Superior temporal gyrus (tissue), 1 donor: ENCODE data around the gene UGDH.
"Not testable (repeated sequence)": the region's sequence is repeated elsewhere in the genome, so short reads cannot be mapped to it uniquely, and the experiment has no call there.

Source experiments
- DNase-seq: peaks from one replicate; pipeline ENCODE4 v3.0.0-alpha.2; 2016; ENCODE audit errors: extremely low spot score

Gene UGDH

DNA sequence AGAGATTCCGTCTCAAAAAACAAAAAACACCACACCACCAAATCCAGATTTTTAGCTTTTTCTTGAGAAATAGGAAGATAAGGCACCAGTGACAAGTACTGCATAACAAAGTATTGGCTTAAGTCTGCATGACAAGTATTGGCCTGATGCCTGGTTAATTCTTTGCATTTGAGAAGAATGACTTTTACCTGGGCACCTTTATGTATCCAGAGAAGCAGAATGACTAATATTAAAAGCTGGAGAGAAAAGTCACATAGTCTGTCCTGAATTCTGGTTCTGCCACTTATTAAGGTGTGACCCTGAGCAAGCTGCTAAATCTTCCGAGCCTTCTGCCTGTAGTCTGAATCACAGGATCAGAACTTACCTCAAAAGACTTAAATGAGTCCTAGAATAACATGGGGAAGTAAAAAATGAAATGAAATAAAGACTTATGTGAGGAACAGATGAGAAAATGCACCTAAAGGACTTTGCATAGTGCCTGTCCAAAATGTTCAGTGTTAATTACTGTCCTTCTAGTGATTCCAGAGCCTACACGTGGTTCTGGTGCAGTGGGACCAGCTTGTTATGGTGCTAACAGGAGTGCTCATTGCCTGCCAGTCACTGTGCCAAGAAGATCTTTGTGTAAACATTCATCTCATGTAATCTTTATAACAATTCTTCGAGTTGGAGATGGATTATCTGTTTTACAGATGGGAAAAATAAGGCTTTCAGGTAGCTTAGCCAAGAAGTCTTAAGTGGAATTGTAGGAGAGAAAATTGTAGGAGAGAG, 31.6 kb downstream of the UGDH start:
- DNase-seq: no peak

- DNase-seq: no peak
Observed at GRCh38 chr4:39494354-39494753, 32.9 kb downstream of the UGDH start.

- DNase-seq: no peak
Observed at GRCh38 chr4:39490322-39490721, 36.9 kb downstream of the UGDH start.

- no peak for DNase-seq
Observed at GRCh38 chr4:39486221-39486804, 40.9 kb downstream of the UGDH start.

DNA sequence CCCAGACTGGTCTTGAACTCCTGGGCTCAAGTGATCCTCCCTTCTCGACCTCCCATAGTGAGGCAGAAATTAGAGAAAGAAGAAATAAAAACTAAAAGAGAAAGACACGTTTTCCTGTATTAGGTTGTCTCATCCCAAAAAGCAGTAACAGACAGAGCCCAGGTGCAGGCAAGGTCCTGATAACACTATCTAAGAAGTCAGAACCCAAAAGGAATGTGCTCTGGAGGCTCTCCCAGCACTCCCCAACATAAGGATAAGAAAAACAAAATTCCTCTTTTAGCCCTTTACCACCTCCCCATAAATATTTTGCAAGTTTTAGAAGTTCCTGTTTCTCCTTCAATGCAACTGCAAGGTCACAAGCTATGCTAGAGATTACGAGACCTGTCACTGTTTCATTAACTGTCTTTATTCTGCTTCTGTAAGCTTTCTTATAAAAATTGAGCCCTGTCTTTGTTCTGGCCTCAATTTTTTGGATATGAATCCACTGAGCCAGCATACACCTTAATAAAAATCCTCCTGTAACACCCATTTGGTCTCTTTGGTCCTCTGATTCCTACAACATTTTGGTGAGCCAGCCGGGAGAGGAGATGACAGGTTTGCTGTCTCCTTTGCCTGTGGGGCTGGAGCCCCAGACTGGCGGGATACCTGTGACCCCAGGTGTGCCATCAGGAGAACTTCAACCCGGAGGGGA, 42.5 kb downstream of the UGDH start:
- DNase-seq: no peak

- no peak for DNase-seq
Observed at GRCh38 chr4:39480902-39481695, 46.1 kb downstream of the UGDH start.

- DNase-seq: no peak
Observed at GRCh38 chr4:39480251-39480650, 47.0 kb downstream of the UGDH start.

- no peak for DNase-seq
Observed at GRCh38 chr4:39476187-39476895, 50.9 kb downstream of the UGDH start.

DNA sequence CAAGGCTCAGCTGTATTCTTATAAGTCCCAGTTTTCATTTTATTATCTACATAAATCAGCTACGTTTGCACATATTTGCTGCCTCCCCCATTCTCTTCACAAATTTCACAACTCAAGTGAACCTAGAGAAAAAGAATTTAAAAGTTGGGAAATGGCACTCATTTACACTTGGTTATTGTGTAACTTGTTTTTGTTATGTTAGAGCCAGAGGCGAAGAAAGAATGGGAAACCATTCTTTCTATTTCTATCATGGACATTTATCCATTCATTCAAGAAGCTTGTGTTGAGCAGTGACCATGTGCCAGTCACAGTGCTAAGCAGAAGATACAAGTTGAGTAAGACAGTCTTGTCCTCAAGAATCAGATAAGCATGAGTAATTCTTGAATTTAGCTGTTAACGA, 54.8 kb downstream of the UGDH start:
- no peak for DNase-seq

DNA sequence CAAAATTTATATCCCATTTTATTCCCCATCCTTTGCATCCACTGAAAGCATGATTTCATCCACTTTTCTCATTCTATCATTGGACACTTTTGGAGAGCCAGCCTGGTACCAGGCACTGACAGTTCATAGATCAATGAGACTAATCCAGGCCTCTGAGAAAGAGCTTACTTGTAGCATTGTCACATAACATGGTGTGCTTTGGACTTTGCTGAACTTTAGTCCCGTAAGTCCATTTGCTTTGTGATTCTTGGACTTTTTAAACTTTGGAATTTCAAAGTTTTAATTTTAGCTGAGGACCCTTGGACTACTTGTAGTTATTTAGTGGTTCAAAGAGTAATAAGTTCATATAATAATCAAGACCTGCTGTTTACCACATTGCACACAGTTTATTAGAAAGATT, 56.8 kb downstream of the UGDH start:
- peak; percentile 49 for DNase-seq

DNA sequence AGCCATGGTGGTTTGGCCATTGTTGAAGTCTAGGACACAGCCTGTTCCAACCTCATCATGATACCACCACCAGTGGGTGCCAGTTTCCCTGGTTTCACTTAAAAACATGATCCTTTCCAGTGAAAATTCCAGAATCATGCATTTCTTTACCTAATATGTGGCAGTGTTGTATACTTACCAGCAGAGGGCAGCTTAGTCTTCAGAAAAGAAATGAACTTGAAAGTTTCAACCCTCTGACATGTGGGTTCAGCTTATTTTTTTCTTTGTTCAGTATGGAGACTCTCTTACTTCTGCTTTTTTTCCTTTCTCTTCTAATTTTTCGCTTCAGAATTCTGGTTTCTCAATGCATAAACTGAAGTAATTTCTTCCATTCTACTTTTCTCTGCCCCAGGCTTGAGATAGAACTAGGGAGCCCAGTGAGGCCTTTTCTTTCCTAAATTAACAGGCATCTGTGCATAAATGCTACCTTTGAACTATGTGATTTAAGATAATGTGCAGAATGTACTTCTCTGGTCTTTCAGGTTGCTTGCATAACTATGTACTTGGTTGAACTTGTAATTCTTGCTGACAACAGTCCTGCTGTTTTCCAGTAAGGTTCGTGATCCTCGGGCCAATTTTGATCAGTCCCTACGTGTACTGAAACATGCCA, 57.7 kb downstream of the UGDH start:
- DNase-seq: peak; percentile 93

GRCh38 chr4:39467464-39467863, 59.8 kb downstream of the UGDH start:
- no peak for DNase-seq

DNA sequence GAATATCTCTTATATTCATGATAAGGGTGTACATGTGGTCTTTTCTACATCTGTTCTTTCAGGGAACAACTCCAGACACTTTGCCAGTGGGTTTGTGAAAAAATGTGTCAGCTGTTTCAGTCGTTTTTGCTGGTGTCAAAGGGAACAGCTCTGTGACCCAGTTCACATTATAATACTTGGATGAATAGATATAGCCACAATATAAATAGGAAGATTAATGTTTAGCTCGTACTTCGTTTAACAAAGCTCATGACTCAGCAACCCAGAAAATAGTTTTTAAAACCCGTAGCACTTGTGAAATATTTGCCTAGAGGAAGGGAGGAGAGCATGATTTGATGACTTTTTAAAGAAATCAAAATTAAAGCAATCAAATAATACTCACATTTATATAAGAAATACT, 60.5 kb downstream of the UGDH start:
- no peak for DNase-seq

DNA sequence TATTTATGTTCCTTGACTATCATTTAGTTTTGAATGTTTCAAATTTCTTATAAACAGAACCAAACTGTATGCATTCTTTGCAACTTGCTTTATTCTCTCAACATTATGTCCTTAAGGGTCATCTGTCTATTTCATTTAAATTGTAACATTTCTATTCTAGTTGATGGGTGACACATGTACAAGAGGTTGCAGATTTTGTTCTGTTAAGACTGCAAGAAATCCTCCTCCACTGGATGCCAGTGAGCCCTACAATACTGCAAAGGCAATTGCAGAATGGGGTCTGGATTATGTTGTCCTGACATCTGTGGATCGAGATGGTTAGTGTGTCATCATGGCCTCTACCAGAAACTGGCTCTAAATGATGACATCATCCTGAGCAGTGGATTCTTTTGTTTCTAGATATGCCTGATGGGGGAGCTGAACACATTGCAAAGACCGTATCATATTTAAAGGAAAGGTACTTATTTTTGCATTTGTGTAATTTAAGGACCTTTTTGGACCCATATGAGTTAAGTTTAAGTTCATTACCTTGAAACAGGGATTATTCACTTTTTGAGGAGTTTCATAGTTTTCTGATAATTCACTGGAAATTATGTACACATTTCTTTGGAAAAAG, 62.2 kb downstream of the UGDH start:
- DNase-seq: peak; percentile 40

DNA sequence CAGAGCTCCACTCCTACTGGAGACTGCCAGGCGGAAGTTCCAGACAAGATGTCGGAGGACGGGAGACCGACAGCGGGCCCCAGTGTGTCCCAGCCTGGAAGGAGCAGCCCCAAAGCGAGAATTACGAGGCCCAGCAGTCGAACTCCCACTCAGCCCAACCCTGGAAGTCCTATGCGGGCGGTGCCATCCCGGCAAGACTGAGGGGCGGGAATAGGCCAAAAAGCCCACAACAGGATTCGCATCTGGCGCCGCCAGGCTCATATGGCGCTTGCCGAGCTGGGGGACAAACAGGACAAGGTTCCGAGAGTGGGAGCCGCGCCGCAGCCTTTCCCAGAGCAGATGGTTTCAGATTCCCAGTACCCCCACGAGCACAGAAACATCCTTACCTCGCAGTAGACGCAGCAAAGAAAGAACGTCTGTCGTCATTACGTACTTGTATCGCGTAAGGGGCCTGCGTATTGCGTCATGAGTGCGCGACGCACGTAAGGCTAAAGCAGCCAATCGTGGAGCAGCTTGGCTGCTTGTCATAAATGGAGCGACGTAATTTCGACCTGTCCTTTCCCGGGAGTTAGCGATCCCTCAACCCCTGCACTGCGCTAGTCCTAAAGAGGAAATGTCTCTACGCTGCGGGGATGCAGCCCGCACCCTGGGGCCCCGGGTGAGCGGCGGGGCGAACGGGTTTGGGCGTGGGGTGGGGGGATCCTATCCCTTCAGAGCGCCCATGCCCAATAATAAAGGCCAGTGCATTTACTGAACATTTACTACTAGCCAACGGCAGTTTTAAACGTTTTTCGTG, 68.5 kb downstream of the UGDH start, which contains the start of the genes LIAS and RPL9:
LIAS (plus strand) TSS at position 552 of the 796 bp plus-strand sequence; CDS start at position 614, 62 bp downstream.
RPL9 (minus strand) TSS at position 418 of the 796 bp plus-strand sequence. CDS start 483 bp downstream, outside the sequence.
- peak; percentile 99 for DNase-seq

DNA sequence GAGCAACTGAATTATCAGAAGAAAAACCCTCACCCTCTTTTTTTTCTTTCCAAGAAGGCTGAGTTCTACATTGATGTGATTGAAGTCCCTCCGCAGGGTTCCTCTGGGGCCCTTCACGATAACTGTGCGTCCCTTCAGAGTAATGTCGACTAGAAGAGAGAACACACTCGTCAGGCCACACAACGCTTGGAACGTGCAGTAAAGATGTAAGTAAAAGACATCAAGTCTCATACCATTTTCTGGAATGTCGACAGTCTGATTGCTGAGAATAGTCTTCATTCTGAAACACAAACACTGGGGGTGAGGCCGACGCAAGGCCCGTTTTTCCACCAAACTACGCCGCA, 69.1 kb downstream of the UGDH start:
- DNase-seq: not testable (repeated sequence)

GRCh38 chr4:39456946-39457763, 70.1 kb downstream of the UGDH start:
- DNase-seq: no peak

DNA sequence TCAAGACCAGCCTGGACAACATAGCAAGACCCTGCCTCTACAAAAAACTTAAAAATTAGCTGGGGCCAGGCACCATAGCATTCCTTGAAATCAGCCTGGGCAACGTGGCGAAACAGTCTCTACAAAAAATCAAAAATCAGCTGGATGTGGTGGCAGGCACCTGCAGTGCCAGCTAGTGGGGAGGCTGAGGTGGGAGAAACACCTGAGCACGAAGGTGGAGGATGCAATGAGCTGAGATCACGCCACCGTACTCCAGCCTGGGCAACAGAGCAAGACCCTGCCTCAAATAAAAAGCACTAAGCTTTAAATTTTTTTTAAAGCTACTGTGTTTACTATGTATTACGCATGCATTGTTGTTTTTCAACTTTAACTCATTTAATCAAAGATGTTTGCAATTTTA, 71.8 kb downstream of the UGDH start:
- DNase-seq: no peak

DNA sequence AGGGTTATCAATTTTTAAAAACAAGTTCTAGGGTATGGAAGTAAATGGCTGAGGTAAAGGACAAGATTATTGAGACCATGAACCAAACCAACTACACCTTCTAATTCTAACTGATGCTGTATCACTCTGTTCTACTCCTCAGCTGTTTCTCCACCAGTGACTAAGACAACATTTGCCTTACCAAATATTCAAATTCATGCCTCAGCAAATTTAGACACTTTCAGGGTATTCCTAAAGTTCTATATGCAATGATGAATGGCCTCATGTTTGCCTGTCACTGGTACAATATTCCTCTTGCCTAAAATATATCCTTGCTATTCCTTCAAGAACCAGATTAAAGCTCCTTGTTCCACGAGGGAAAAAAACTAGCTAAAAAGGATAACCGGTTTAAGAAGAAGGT, 73.5 kb downstream of the UGDH start:
- no peak for DNase-seq
